ENCODE measurements around the gene PICK1.
"Not testable (repeated sequence)": the region's sequence is repeated elsewhere in the genome, so short reads cannot be mapped to it uniquely, and the experiment has no call there.

The PICK1 gene

GRCh38 chr22:38032681-38033521 is 24.3 kb upstream of the PICK1 start:
- FAIRE-seq (no peak), DNase-seq (ENCODE audit: insufficient read length) (no peak)
- no peak for TF ChIP-seq TAF1 (IDR thresholded peaks at IDR 0.05; ENCODE audit: borderline replicate concordance, low read depth, low read length)
- TF ChIP-seq POLR2AphosphoS5 (IDR thresholded peaks at IDR 0.05; ENCODE audit: low read depth, low read length): no peak
- TF ChIP-seq POLR2A (IDR thresholded peaks at IDR 0.05; ENCODE audit: low read depth, low read length): no peak

GRCh38 chr22:38033522-38034277 is 23.5 kb upstream of the PICK1 start:
- DNase-seq (ENCODE audit: insufficient read length) (no peak), FAIRE-seq (peak; percentile 17)
- TF ChIP-seq TAF1 (IDR thresholded peaks at IDR 0.05; ENCODE audit: borderline replicate concordance, low read depth, low read length) (no peak), POLR2AphosphoS5 (IDR thresholded peaks at IDR 0.05; ENCODE audit: low read depth, low read length) (no peak), POLR2A (IDR thresholded peaks at IDR 0.05; ENCODE audit: low read depth, low read length) (no peak)

GRCh38 chr22:38034278-38034882 is 22.8 kb upstream of the PICK1 start:
- DNase-seq (ENCODE audit: insufficient read length): no peak
- TF ChIP-seq TAF1 (IDR thresholded peaks at IDR 0.05; ENCODE audit: borderline replicate concordance, low read depth, low read length) (no peak), POLR2AphosphoS5 (IDR thresholded peaks at IDR 0.05; ENCODE audit: low read depth, low read length) (no peak), POLR2A (IDR thresholded peaks at IDR 0.05; ENCODE audit: low read depth, low read length) (no peak)
- peak; percentile 9 for FAIRE-seq

- DNase-seq (ENCODE audit: insufficient read length) (no peak), FAIRE-seq (no peak)
- TF ChIP-seq TAF1 (IDR thresholded peaks at IDR 0.05; ENCODE audit: borderline replicate concordance, low read depth, low read length) (no peak), POLR2A (IDR thresholded peaks at IDR 0.05; ENCODE audit: low read depth, low read length) (no peak), POLR2AphosphoS5 (IDR thresholded peaks at IDR 0.05; ENCODE audit: low read depth, low read length) (no peak)
Measured at GRCh38 chr22:38034884-38035529, 22.2 kb upstream of the PICK1 start.

- no peak for DNase-seq (ENCODE audit: insufficient read length)
- no peak for FAIRE-seq
- TF ChIP-seq POLR2AphosphoS5 (IDR thresholded peaks at IDR 0.05; ENCODE audit: low read depth, low read length) (no peak), POLR2A (IDR thresholded peaks at IDR 0.05; ENCODE audit: low read depth, low read length) (no peak), TAF1 (IDR thresholded peaks at IDR 0.05; ENCODE audit: borderline replicate concordance, low read depth, low read length) (no peak)
Measured at GRCh38 chr22:38035530-38035885, 21.7 kb upstream of the PICK1 start.

GRCh38 chr22:38036392-38037062 is 20.7 kb upstream of the PICK1 start:
- TF ChIP-seq TAF1 (IDR thresholded peaks at IDR 0.05; ENCODE audit: borderline replicate concordance, low read depth, low read length) (no peak), POLR2AphosphoS5 (IDR thresholded peaks at IDR 0.05; ENCODE audit: low read depth, low read length) (no peak), POLR2A (IDR thresholded peaks at IDR 0.05; ENCODE audit: low read depth, low read length) (no peak)
- no peak for FAIRE-seq
- DNase-seq (ENCODE audit: insufficient read length): no peak

GRCh38 chr22:38037367-38038150 is 19.6 kb upstream of the PICK1 start:
- not testable (repeated sequence) for FAIRE-seq; DNase-seq (ENCODE audit: insufficient read length)

GRCh38 chr22:38038426-38038825 is 18.8 kb upstream of the PICK1 start:
- FAIRE-seq: no peak
- no peak for TF ChIP-seq POLR2AphosphoS5 (IDR thresholded peaks at IDR 0.05; ENCODE audit: low read depth, low read length)
- no peak for TF ChIP-seq POLR2A (IDR thresholded peaks at IDR 0.05; ENCODE audit: low read depth, low read length)
- TF ChIP-seq TAF1 (IDR thresholded peaks at IDR 0.05; ENCODE audit: borderline replicate concordance, low read depth, low read length): no peak

GRCh38 chr22:38038890-38039812 is 18.1 kb upstream of the PICK1 start:
- no peak for TF ChIP-seq POLR2A (IDR thresholded peaks at IDR 0.05; ENCODE audit: low read depth, low read length)
- no peak for TF ChIP-seq POLR2AphosphoS5 (IDR thresholded peaks at IDR 0.05; ENCODE audit: low read depth, low read length)
- no peak for TF ChIP-seq TAF1 (IDR thresholded peaks at IDR 0.05; ENCODE audit: borderline replicate concordance, low read depth, low read length)
- no peak for DNase-seq (ENCODE audit: insufficient read length)
- FAIRE-seq: no peak

More at GRCh38 chr22:38038426-38038825, 18.8 kb upstream of the PICK1 start:
- no peak for DNase-seq (ENCODE audit: insufficient read length)

All from GM12892 (cell line).